ENCODE measurements around the gene CD47. TPM values are rescaled to one million over a fixed set of nuclear protein-coding genes. Genes with fewer than 3 reads are reported as not detected.

Gene CD47
- total RNA-seq, 1 donor from 2014 or later = 102 TPM

- Mint-ChIP-seq H3K36me3 (no peaks in the 10 kb centered on the region), H3K27me3 (ENCODE audit: insufficient read depth, low read depth) (no peaks in the 10 kb centered on the region), H3K9me3 (no peaks in the 10 kb centered on the region), H3K27ac (no peak overlapping the region), H3K4me3 (no peak overlapping the region), H3K4me1 (peaks cover 4% of the 10 kb centered on the region)
- no peak overlapping the region for H2AFZ ChIP-seq (replicated peaks)
- no peaks in the 10 kb centered on the region for H3K9me3 ChIP-seq (ENCODE audit: low read depth)
- no peaks in the 10 kb centered on the region for H3K36me3 ChIP-seq
- no peak overlapping the region for H3K27ac ChIP-seq
- DNase-seq (ENCODE audit: low spot score) = no peak
- TF ChIP-seq CTCF (IDR thresholded peaks at IDR 0.05) = no peak
- TF ChIP-seq EZH2phosphoT487 (IDR thresholded peaks at IDR 0.05) = no peak
- TF ChIP-seq EZH2 (IDR thresholded peaks at IDR 0.05) = no peak
- H3K4me3 ChIP-seq = no peak overlapping the region
- no peaks in the 10 kb centered on the region for H3K4me1 ChIP-seq
- H3F3A ChIP-seq (ENCODE audit: low read depth) = no peaks in the 10 kb centered on the region
- H3K27me3 ChIP-seq = no peaks in the 10 kb centered on the region
- H3K4me2 ChIP-seq = no peak overlapping the region
- H3K9ac ChIP-seq = no peak overlapping the region
- H4K20me1 ChIP-seq (ENCODE audit: low read depth) = no peaks in the 10 kb centered on the region
- H3K79me2 ChIP-seq (ENCODE audit: low read depth) = no peaks in the 10 kb centered on the region
Observed at GRCh38 chr3:108013141-108014055, 77.4 kb downstream of the CD47 start.

- no peaks in the 10 kb centered on the region for H3K79me2 ChIP-seq (ENCODE audit: low read depth)
- no peak overlapping the region for H3K27ac ChIP-seq
- H3K9me3 ChIP-seq (ENCODE audit: low read depth) = no peaks in the 10 kb centered on the region
- no peaks in the 10 kb centered on the region for H4K20me1 ChIP-seq (ENCODE audit: low read depth)
- no peak for DNase-seq (ENCODE audit: low spot score)
- H3F3A ChIP-seq (ENCODE audit: low read depth) = no peaks in the 10 kb centered on the region
- no peaks in the 10 kb centered on the region for H3K36me3 ChIP-seq
- no peaks in the 10 kb centered on the region for H3K36me3 Mint-ChIP-seq
- no peaks in the 10 kb centered on the region for H3K27me3 ChIP-seq
- no peak overlapping the region for H3K27ac Mint-ChIP-seq
- no peak overlapping the region for H3K9ac ChIP-seq
- H3K4me3 ChIP-seq = no peak overlapping the region
- H3K27me3 Mint-ChIP-seq (ENCODE audit: insufficient read depth, low read depth) = no peaks in the 10 kb centered on the region
- no peaks in the 10 kb centered on the region for H3K9me3 Mint-ChIP-seq
- no peaks in the 10 kb centered on the region for H3K4me1 ChIP-seq
- TF ChIP-seq EZH2 (IDR thresholded peaks at IDR 0.05) (no peak), EZH2phosphoT487 (IDR thresholded peaks at IDR 0.05) (no peak)
- H2AFZ ChIP-seq (replicated peaks) = no peak overlapping the region
- peaks cover 4% of the 10 kb centered on the region for H3K4me1 Mint-ChIP-seq
- H3K4me2 ChIP-seq = no peak overlapping the region
- no peak overlapping the region for H3K4me3 Mint-ChIP-seq
Observed at GRCh38 chr3:108012304-108012703, 78.5 kb downstream of the CD47 start.

- no peaks in the 10 kb centered on the region for H4K20me1 ChIP-seq (ENCODE audit: low read depth)
- no peaks in the 10 kb centered on the region for H3K36me3 Mint-ChIP-seq
- no peaks in the 10 kb centered on the region for H3K27me3 ChIP-seq
- H3F3A ChIP-seq (ENCODE audit: low read depth) = no peaks in the 10 kb centered on the region
- DNase-seq (ENCODE audit: low spot score) = no peak
- H3K4me1 ChIP-seq = no peaks in the 10 kb centered on the region
- no peak overlapping the region for H3K4me2 ChIP-seq
- H3K9me3 Mint-ChIP-seq = no peaks in the 10 kb centered on the region
- no peaks in the 10 kb centered on the region for H3K9me3 ChIP-seq (ENCODE audit: low read depth)
- H3K4me1 Mint-ChIP-seq = peaks cover 6% of the 10 kb centered on the region
- no peak overlapping the region for H3K4me3 Mint-ChIP-seq
- no peak overlapping the region for H3K27ac ChIP-seq
- no peak overlapping the region for H3K4me3 ChIP-seq
- no peaks in the 10 kb centered on the region for H3K36me3 ChIP-seq
- H2AFZ ChIP-seq (replicated peaks) = no peak overlapping the region
- H3K9ac ChIP-seq = no peak overlapping the region
- no peaks in the 10 kb centered on the region for H3K27me3 Mint-ChIP-seq (ENCODE audit: insufficient read depth, low read depth)
- H3K79me2 ChIP-seq (ENCODE audit: low read depth) = no peaks in the 10 kb centered on the region
- TF ChIP-seq CTCF (IDR thresholded peaks at IDR 0.05) = no peak
- TF ChIP-seq EZH2 (IDR thresholded peaks at IDR 0.05) = no peak
- TF ChIP-seq EZH2phosphoT487 (IDR thresholded peaks at IDR 0.05) = no peak
- H3K27ac Mint-ChIP-seq = no peak overlapping the region
Observed at GRCh38 chr3:108011616-108012015, 79.2 kb downstream of the CD47 start.
